Activated naive CD8-positive, alpha-beta T cell treated with anti-CD3 and anti-CD28 coated beads, Interleukin-2, amount 10 ng/mL, durations not matched to agents 7 days and 5 days (primary cell): Measurements from ENCODE around the gene RPL22L1. TPM values are rescaled to one million over a fixed set of nuclear protein-coding genes. Genes with fewer than 3 reads are reported as not detected.
A peak's percentile ranks its signal among the peaks of the same experiment; 100 is the strongest.
"Not testable (repeated sequence)": the region's sequence is repeated elsewhere in the genome, so short reads cannot be mapped to it uniquely, and the experiment has no call there.

Experiments used
- ATAC-seq: fragments of 150-1000 bp; cut with Tn5 transposase; one replicate; pipeline ENCODE4 v1.10.0; 2021; ENCODE audit warnings: low read depth, moderate library complexity
- POLR2A ChIA-PET: fragments of 350-600 bp; sonication (Branson Sonifier 250); formaldehyde crosslinking; loops from one replicate; lab custom pipeline; 2021; ENCODE audit warnings: antibody characterized with exemption; lab: Charles Lee
- DNase-seq: peaks from one replicate; pipeline ENCODE4 v3.0.0; 2021
- H3K27ac Mint-ChIP-seq: one replicate; pipeline ENCODE4 v1.8.0; 2022; ENCODE audit warnings: mild to moderate bottlenecking, mixed read lengths
- H3K27me3 Mint-ChIP-seq: one replicate; pipeline ENCODE4 v1.8.0; 2022; ENCODE audit warnings: mild to moderate bottlenecking, moderate library complexity, mixed read lengths
- H3K36me3 Mint-ChIP-seq: one replicate; pipeline ENCODE4 v1.8.0; 2021; ENCODE audit warnings: mild to moderate bottlenecking, mixed read lengths
- H3K4me1 Mint-ChIP-seq: one replicate; pipeline ENCODE4 v1.8.0; 2021; ENCODE audit warnings: mixed read lengths
- H3K4me3 Mint-ChIP-seq: one replicate; pipeline ENCODE4 v1.8.0; 2022; ENCODE audit warnings: mild to moderate bottlenecking, moderate library complexity, mixed read lengths
- H3K9me3 Mint-ChIP-seq: one replicate; pipeline ENCODE4 v1.8.0; 2021; ENCODE audit warnings: mixed read lengths
- total RNA-seq, 2 experiments: library from RNA; stranded (reverse); gene quantifications; one replicate each; pipeline ENCODE4 v1.2.3, GENCODE V29; 2021

The RPL22L1 gene
- total RNA-seq, 2 experiments from 2014 or later: 50.6 to 54.5 TPM

DNA sequence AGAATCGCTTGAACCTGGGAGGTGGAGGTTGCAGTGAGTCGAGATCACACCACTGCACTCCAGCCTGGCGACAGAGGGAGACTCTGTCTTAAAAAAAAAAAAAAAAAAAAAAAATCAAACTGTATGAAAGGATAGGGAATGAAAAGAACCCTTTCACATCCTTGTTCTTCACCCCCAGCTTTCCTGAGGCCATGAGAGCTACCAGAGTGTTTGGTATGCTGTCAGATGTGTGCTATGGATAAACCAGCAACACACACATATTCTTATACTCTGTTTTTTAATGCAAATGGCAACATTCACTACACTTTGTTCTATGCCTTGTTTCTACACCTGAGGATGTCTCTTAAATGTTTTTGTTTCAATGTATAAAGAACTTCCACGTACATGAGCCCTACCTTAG is 33.5 kb downstream of the RPL22L1 start:
- no peak overlapping the region for H3K4me3 Mint-ChIP-seq
- H3K4me1 Mint-ChIP-seq: no peaks in the 10 kb centered on the region
- H3K27me3 Mint-ChIP-seq: peaks cover 41% of the 10 kb centered on the region
- H3K27ac Mint-ChIP-seq: no peak overlapping the region
- H3K9me3 Mint-ChIP-seq: no peaks in the 10 kb centered on the region
- ATAC-seq (no peak), DNase-seq (no peak)
- no peaks in the 10 kb centered on the region for H3K36me3 Mint-ChIP-seq
- POLR2A ChIA-PET: no interaction called here

DNA sequence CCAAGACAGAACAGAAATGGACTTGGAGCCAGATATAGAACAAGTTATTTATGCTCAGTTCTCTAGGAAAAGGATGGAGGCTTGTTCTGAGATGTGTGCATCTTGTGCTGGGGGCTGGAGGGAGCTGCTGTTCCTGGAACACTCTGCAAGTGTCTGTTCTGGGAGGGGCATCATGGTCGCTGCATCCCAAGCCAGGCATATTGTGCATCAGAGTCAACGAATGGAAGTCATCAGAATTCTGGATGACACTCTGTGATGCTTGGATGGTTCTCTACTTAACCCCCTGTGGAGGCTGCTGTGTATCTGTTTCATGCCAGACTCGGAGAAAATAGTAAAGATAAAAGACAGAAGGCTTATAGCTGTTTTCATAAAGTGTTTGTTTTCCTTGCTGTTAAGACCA is 34.7 kb downstream of the RPL22L1 start:
- Mint-ChIP-seq H3K4me3 (no peak overlapping the region), H3K36me3 (no peaks in the 10 kb centered on the region), H3K27ac (no peak overlapping the region), H3K27me3 (peaks cover 42% of the 10 kb centered on the region), H3K9me3 (no peaks in the 10 kb centered on the region), H3K4me1 (no peaks in the 10 kb centered on the region)
- ATAC-seq (no peak), DNase-seq (no peak)
- POLR2A ChIA-PET: no interaction called here

DNA sequence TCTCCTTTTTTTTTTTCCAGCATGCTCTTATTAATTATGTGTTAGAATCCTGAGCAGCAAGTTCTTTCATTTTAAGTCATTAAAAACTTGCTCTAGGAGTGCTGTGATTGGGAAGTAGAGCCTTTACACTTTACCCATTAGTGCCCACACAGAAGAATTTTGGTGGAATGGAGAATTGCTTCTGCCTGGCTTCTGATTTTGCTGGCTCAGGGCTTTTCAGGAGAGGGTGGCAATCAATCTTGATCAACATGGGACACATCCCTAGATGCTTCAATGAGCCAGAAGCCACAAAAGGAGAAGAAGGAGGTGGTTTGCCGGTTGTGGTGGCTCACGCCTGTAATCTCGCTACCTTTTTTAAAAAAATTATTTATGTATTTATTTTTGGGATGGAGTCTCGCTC is 39.4 kb downstream of the RPL22L1 start:
- peaks cover 8% of the 10 kb centered on the region for H3K4me1 Mint-ChIP-seq
- POLR2A ChIA-PET: no interaction called here

DNA sequence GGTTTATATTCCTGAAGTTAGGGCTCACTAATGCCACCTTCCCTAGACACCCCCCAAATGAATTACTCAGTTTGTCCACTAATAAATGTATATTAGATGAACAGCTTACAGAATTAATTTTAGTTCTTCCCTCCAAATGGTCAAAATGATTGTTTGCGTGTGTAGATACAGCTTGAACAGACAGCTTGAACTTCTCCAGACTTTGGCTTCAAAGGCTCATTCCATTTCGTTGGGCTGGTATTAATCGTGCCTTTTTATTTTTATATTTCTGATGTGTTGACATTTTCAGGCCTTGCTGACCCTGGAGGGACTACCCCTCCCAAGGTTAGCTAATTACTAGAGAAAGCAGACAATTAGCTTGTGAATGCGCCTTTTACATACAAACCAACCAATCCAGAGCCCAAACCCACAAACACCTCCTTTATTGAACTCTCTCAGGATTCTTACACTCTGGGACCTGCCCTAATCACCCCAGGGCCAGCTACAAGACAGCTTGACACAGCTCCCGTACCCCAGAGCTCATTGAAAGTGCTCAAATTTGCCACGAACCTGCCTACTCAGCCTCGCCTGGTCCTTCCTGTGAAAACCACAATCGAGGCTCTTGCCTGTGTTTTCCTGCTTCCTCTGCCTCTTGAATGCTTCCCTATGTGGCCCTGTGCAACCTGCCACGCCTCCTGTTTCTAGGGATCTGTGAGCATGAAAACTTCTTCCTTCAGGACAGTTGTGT is 40.3 kb downstream of the RPL22L1 start:
- Mint-ChIP-seq H3K36me3 (no peaks in the 10 kb centered on the region), H3K27ac (no peak overlapping the region), H3K27me3 (peaks cover 43% of the 10 kb centered on the region), H3K4me1 (peaks cover 8% of the 10 kb centered on the region), H3K4me3 (no peak overlapping the region), H3K9me3 (no peaks in the 10 kb centered on the region)
- POLR2A ChIA-PET: no interaction called here
- DNase-seq (no peak), ATAC-seq (peak; percentile 42)

More for the DNA sequence above, 39.4 kb downstream of the RPL22L1 start:
- Mint-ChIP-seq H3K4me3 (no peak overlapping the region), H3K36me3 (no peaks in the 10 kb centered on the region), H3K27me3 (peaks cover 47% of the 10 kb centered on the region), H3K9me3 (no peaks in the 10 kb centered on the region), H3K27ac (no peak overlapping the region)
- DNase-seq (no peak), ATAC-seq (no peak)

DNA sequence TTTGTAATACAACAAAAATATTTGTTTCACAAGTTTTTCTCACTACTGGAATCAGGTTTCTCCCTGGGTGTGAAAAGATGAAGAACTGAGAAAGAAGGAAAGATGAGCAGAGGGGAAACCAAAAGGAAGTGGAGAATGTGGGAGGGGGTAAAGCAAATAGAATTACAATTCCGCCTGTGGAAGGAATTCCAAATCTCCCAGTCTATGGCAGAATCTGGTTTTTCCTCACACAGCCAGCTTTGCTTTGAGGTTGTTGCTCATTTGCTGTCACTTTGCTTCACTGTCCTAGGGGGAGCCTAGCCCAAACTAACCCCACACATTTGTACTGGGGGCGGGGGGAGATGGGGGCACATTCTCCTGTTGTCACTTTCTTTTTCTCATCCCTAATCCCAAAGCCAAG is 43.9 kb downstream of the RPL22L1 start:
- H3K4me1 Mint-ChIP-seq: peaks cover 8% of the 10 kb centered on the region
- ATAC-seq: no peak
- H3K27ac Mint-ChIP-seq: no peak overlapping the region
- H3K27me3 Mint-ChIP-seq: peaks cover 24% of the 10 kb centered on the region
- no peaks in the 10 kb centered on the region for H3K9me3 Mint-ChIP-seq
- DNase-seq: no peak
- no peak overlapping the region for H3K4me3 Mint-ChIP-seq
- no peaks in the 10 kb centered on the region for H3K36me3 Mint-ChIP-seq
- POLR2A ChIA-PET: no interaction called here

DNA sequence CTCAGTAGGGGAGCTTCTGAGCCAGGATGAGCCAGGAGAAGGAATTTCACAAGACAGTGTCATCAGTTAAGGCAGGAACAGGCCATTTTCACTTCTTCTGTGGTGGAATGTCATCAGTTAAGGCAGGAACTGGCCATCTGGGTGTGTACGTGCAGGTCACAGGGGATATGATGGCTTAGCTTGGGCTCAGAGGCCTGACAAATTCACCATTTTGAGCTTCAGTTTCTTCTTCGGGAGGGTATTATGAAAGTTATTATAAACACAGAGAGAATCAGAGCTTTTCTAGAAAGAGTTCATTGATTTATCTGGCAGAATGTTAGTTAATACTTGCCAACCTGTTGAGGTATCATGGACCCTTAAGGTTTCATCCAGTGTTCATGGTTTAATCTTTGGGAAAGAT is 46.4 kb downstream of the RPL22L1 start:
- POLR2A ChIA-PET, DNase-seq, H3K9me3 Mint-ChIP-seq, H3K27ac Mint-ChIP-seq, H3K4me1 Mint-ChIP-seq, ATAC-seq, H3K4me3 Mint-ChIP-seq, H3K36me3 Mint-ChIP-seq: not testable (repeated sequence)
- H3K27me3 Mint-ChIP-seq: peaks cover 12% of the 10 kb centered on the region

DNA sequence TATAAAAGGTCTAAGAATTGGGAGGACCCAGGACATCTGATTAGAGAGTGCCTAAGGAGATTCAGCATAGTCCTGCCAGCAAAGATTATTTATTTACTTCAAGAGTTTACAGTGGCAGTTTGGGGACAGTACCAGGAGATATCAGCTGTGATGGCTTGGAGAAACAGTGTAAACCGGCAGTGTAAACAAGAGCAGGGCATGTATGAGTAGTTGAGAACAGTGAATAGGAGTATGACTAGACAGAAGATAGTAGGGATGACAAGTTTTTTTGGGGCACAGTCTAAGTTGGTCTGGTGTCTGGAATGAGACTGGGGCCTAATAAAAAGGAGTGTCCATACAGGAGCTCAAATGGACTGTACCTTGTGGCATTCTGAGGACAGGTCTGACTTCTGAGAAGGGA is 51.7 kb downstream of the RPL22L1 start:
- DNase-seq, H3K4me1 Mint-ChIP-seq, H3K27me3 Mint-ChIP-seq, H3K27ac Mint-ChIP-seq, H3K36me3 Mint-ChIP-seq, H3K4me3 Mint-ChIP-seq, POLR2A ChIA-PET, ATAC-seq, H3K9me3 Mint-ChIP-seq: not testable (repeated sequence)

DNA sequence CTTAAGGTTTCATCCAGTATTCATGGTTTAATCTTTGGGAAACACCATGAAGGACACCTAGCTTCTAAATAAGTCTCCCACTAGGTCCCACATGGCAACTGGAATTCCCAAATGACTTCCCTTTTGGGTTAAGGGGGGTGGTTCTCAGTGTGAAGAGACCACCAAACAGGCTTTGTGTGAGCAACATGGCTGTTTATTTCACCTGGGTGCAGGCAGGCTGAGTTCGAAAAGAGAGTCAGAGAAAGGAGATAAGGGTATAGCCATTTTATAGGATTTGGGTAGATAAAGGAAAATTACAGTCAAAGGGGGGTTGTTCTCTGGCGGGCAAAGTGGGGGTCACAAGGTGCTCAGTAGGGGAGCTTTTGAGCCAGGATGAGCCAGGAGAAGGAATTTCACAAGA is 52.5 kb downstream of the RPL22L1 start:
- DNase-seq, H3K36me3 Mint-ChIP-seq, H3K9me3 Mint-ChIP-seq, ATAC-seq, H3K4me3 Mint-ChIP-seq, POLR2A ChIA-PET, H3K4me1 Mint-ChIP-seq, H3K27ac Mint-ChIP-seq, H3K27me3 Mint-ChIP-seq: not testable (repeated sequence)

DNA sequence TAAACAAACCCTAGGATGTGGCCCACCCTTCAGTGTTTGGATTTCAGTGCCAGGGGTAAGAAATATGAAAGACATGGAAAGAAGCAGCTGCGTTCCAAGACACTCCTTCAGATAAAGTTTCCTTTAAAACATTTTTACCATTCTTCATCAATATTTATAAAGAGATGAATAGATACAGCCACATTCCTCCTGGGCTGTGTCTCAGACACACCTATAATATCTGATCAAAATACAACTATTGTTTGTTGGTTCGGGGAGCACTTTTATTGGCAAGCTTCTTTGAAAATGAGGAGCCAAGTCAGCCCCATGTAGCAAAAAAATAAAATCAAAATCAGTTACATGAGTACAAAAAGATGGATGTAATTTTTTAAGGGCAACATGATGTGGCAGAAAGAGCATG is 53.2 kb downstream of the RPL22L1 start:
- no peak overlapping the region for H3K27ac Mint-ChIP-seq
- ATAC-seq (no peak), DNase-seq (no peak)
- no peaks in the 10 kb centered on the region for H3K9me3 Mint-ChIP-seq
- no peak overlapping the region for H3K4me3 Mint-ChIP-seq
- POLR2A ChIA-PET: no interaction called here
- peaks cover 1% of the 10 kb centered on the region for H3K4me1 Mint-ChIP-seq
- peaks cover 5% of the 10 kb centered on the region for H3K27me3 Mint-ChIP-seq
- H3K36me3 Mint-ChIP-seq: no peaks in the 10 kb centered on the region

DNA sequence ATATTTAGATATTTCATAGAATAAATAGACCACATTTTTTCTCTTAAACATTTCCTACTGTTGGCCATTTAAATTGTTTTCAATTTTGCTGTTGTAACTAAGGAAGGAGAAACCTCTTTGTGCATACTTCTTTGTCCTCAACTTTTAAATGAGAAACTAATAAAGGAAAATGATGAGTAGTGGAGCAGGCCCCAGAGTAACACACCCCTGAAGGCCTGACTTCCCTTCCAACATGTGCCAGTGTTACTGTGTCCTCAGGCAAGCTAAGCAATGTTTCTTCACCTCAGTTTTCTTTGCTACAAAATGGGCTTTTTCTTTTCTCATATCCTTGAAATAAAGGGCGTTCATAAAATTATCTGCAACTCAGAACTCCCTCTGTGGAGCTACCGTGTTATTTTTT is 53.7 kb downstream of the RPL22L1 start:
- no peak for ATAC-seq
- H3K27ac Mint-ChIP-seq: no peak overlapping the region

DNA sequence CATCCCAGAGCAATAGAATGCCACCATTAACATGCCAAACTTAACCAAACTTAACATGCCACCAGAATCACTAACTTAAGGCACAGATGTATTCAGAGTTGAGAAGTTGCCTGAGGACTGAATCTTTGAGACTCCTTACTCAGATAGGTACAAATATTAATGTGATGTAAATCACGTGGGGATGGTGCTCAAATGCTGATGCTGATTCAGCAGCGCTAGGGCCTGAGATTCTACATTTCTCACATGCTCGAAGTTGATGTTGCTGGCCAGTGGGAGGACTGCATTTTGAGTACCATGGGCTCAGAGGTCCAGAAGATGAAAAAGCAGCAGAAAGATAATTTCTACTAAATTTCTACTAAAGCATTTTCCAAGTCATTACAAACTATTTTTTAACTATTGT is 54.1 kb downstream of the RPL22L1 start:
- no peak overlapping the region for H3K4me3 Mint-ChIP-seq
- ATAC-seq: no peak
- no peak overlapping the region for H3K27ac Mint-ChIP-seq
- H3K9me3 Mint-ChIP-seq: no peaks in the 10 kb centered on the region
- H3K36me3 Mint-ChIP-seq: no peaks in the 10 kb centered on the region
- peaks cover 3% of the 10 kb centered on the region for H3K4me1 Mint-ChIP-seq
- POLR2A ChIA-PET: no interaction called here
- peaks cover 5% of the 10 kb centered on the region for H3K27me3 Mint-ChIP-seq
- no peak for DNase-seq

More for the DNA sequence above, 53.7 kb downstream of the RPL22L1 start:
- Mint-ChIP-seq H3K4me3 (no peak overlapping the region), H3K27me3 (peaks cover 5% of the 10 kb centered on the region), H3K36me3 (no peaks in the 10 kb centered on the region), H3K4me1 (peaks cover 3% of the 10 kb centered on the region), H3K9me3 (no peaks in the 10 kb centered on the region)
- no peak for DNase-seq
- POLR2A ChIA-PET: no interaction called here

DNA sequence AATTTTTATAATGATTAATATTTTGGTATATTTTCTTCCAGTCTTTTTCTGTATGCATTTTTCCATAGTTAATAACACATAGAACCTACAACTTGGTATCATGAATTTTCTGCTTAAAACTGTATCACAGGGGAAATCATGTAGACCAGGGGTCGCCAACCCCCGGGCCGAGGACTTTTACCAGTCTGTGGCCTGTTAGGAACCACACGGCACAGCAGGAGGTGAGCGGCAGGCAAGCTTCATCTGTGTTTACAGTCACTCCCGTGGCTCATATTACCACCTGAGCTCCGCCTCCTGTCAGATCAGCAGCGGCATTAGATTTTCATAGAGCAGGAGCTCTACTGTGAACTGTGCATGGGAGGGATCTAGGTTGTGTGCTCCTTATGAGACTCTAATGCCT is 54.7 kb downstream of the RPL22L1 start:
- Mint-ChIP-seq H3K36me3 (no peaks in the 10 kb centered on the region), H3K4me1 (peaks cover 3% of the 10 kb centered on the region), H3K4me3 (no peak overlapping the region), H3K9me3 (no peaks in the 10 kb centered on the region), H3K27ac (no peak overlapping the region), H3K27me3 (peaks cover 5% of the 10 kb centered on the region)
- POLR2A ChIA-PET: no interaction called here
- no peak for ATAC-seq
- no peak for DNase-seq
